PC-3 (cell line): Measurements from ENCODE around the gene ADAMTSL1. TPM values are rescaled to one million over a fixed set of nuclear protein-coding genes. Genes with fewer than 3 reads are reported as not detected.

Source experiments
- ATAC-seq: fragments of 200-7000 bp; cut with Tn5 transposase; 2 replicates; pipeline ENCODE4 v1.9.1; 2020; ENCODE audit warnings: mild to moderate bottlenecking, moderate library complexity
- BruUV-seq: library from RNA; stranded (reverse); fragments of 400-500 nt; replicated peaks from 2 replicates; lab custom pipeline; 2021; lab: Mats Ljungman, UMichigan
- CTCF ChIA-PET: fragments of 300-600 bp; sonication (Branson Sonifier 250); formaldehyde crosslinking; loops from one replicate; lab custom pipeline; 2022; ENCODE audit warnings: antibody characterized with exemption; lab: Charles Lee
- POLR2A ChIA-PET: fragments of 300-600 bp; sonication (Branson Sonifier 250); formaldehyde crosslinking; loops from one replicate; lab custom pipeline; 2022; ENCODE audit warnings: antibody characterized with exemption; ENCODE audit not compliant: unreplicated experiment; lab: Charles Lee
- DNase-seq: peaks from one replicate; pipeline ENCODE4 v3.0.0-alpha.2; 2015
- H2AFZ ChIP-seq: fragments of 300-600 bp; sonication (generic); 2 replicates; pipeline ENCODE4 v1.6.0; 2016; ENCODE audit warnings: antibody characterized with exemption, low read length
- H3F3A ChIP-seq: fragments of 300-600 bp; sonication (generic); one replicate; pipeline ENCODE4 v1.6.0; 2017; ENCODE audit warnings: antibody characterized with exemption, low read length, control low read depth, mild to moderate bottlenecking; ENCODE audit not compliant: unreplicated experiment
- H3K27ac ChIP-seq: fragments of 300-600 bp; sonication (generic); 2 replicates; pipeline ENCODE4 v1.5.1; 2016; ENCODE audit warnings: mild to moderate bottlenecking, low read length
- H3K27me3 ChIP-seq: fragments of 300-600 bp; sonication (generic); 2 replicates; pipeline ENCODE4 v1.6.1; 2016; ENCODE audit warnings: low read length, mixed read lengths
- H3K36me3 ChIP-seq: fragments of 300-600 bp; sonication (generic); 2 replicates; pipeline ENCODE4 v1.6.1; 2016; ENCODE audit warnings: low read depth, mixed run types, low read length, mixed read lengths
- H3K4me1 ChIP-seq: fragments of 300-600 bp; sonication (generic); 2 replicates; pipeline ENCODE4 v1.5.1; 2016; ENCODE audit warnings: low read length; ENCODE audit not compliant: insufficient read depth
- H3K4me2 ChIP-seq: fragments of 300-600 bp; sonication (generic); 2 replicates; pipeline ENCODE4 v1.6.0; 2016; ENCODE audit warnings: low read length
- H3K4me3 ChIP-seq: fragments of 300-600 bp; sonication (generic); 2 replicates; pipeline ENCODE4 v1.5.1; 2016; ENCODE audit warnings: mild to moderate bottlenecking, low read length, mixed read lengths
- H3K79me2 ChIP-seq: fragments of 300-600 bp; sonication (generic); 2 replicates; pipeline ENCODE4 v1.6.1; 2017; ENCODE audit warnings: low read length, mixed read lengths
- H3K9ac ChIP-seq: fragments of 300-600 bp; sonication (generic); 2 replicates; pipeline ENCODE4 v1.6.0; 2016; ENCODE audit warnings: mild to moderate bottlenecking, low read length
- H3K9me2 ChIP-seq: fragments of 300-600 bp; sonication (generic); replicated peaks from 2 replicates; pipeline ENCODE4 v1.6.1; 2016; ENCODE audit warnings: mixed run types, low read length, mixed read lengths
- H3K9me3 ChIP-seq: fragments of 300-600 bp; sonication (generic); 2 replicates; pipeline ENCODE4 v1.6.1; 2016; ENCODE audit warnings: low read length, mixed read lengths
- H4K20me1 ChIP-seq: fragments of 300-600 bp; sonication (generic); 2 replicates; pipeline ENCODE4 v1.6.1; 2016; ENCODE audit warnings: low read length, mixed read lengths
- CTCF ChIP-seq: fragments of 300-600 bp; sonication (generic); conservative IDR thresholded peaks from 2 replicates; pipeline ENCODE4 v1.5.1; 2017; ENCODE audit warnings: antibody characterized with exemption, low read depth, mild to moderate bottlenecking, low read length
- EZH2 ChIP-seq: fragments of 300-600 bp; sonication (generic); IDR thresholded peaks from one replicate; pipeline ENCODE4 v1.6.1; 2017; ENCODE audit warnings: antibody characterized with exemption, mild to moderate bottlenecking, low read length; ENCODE audit not compliant: unreplicated experiment
- EZH2phosphoT487 ChIP-seq: fragments of 300-600 bp; sonication (generic); IDR thresholded peaks from 2 replicates; pipeline ENCODE4 v1.6.1; 2018; ENCODE audit warnings: mild to moderate bottlenecking, antibody characterized with exemption, low read length, borderline replicate concordance
- intact Hi-C: fragments of 100-400 bp; cut with micrococcal nuclease; formaldehyde crosslinking; loops from 2 replicates; pipeline ENCODE4 v1.9.0; 2023
- total RNA-seq: library from RNA; depleted of rRNA; stranded (reverse); fragments of >200 nt; gene quantifications from 2 replicates; pipeline ENCODE4 v1.2.3, GENCODE V29; 2014

Gene ADAMTSL1
- total RNA-seq, 1 experiment from 2014 or later = 0.26 TPM

- H3K4me3 ChIP-seq = no peak overlapping the region
- no peaks in the 10 kb centered on the region for H4K20me1 ChIP-seq
- H3K4me1 ChIP-seq = peaks cover 16% of the 10 kb centered on the region; the same call in 1 of the 2 replicates
- no peak for ATAC-seq
- BruUV-seq = no TSS peak
- intact Hi-C loops = no loop called here
- H3K27me3 ChIP-seq = no peaks in the 10 kb centered on the region
- no peak overlapping the region for H2AFZ ChIP-seq
- no peaks in the 10 kb centered on the region for H3F3A ChIP-seq
- DNase-seq = no peak
- H3K79me2 ChIP-seq = no peaks in the 10 kb centered on the region
- H3K4me2 ChIP-seq = no peak overlapping the region
- no peak for TF ChIP-seq EZH2phosphoT487
- no peak for TF ChIP-seq CTCF
- TF ChIP-seq EZH2 = no peak
- H3K9me3 ChIP-seq = no peaks in the 10 kb centered on the region
- H3K27ac ChIP-seq = no peak overlapping the region
- ChIA-PET POLR2A (no interaction called here), CTCF (no interaction called here)
- H3K36me3 ChIP-seq = no peaks in the 10 kb centered on the region
- H3K9ac ChIP-seq = no peak overlapping the region
- H3K9me2 ChIP-seq = no peaks in the 10 kb centered on the region
Measured at GRCh38 chr9:18448101-18448500, 25.9 kb upstream of the ADAMTSL1 start.

GRCh38 chr9:18451406-18451805, 22.5 kb upstream of the ADAMTSL1 start:
- H3F3A ChIP-seq = no peaks in the 10 kb centered on the region
- H3K9me3 ChIP-seq = no peaks in the 10 kb centered on the region
- no peaks in the 10 kb centered on the region for H3K9me2 ChIP-seq
- ATAC-seq = no peak
- no peaks in the 10 kb centered on the region for H3K36me3 ChIP-seq
- BruUV-seq = no TSS peak
- no peaks in the 10 kb centered on the region for H4K20me1 ChIP-seq
- H3K4me1 ChIP-seq = peaks cover 23% of the 10 kb centered on the region; the same call in 1 of the 2 replicates
- TF ChIP-seq EZH2phosphoT487 (no peak), CTCF (no peak), EZH2 (no peak)
- H2AFZ ChIP-seq = no peak overlapping the region
- H3K4me3 ChIP-seq = no peak overlapping the region
- no peaks in the 10 kb centered on the region for H3K27me3 ChIP-seq
- H3K4me2 ChIP-seq = no peak overlapping the region
- H3K27ac ChIP-seq = no peak overlapping the region
- ChIA-PET CTCF (no interaction called here), POLR2A (interaction anchor here (0.6 kb wide), 1 partner anchor 633 kb away, joined by 4 read pairs; no protein-coding TSS in a partner anchor)
- no peak for DNase-seq
- no peaks in the 10 kb centered on the region for H3K79me2 ChIP-seq
- intact Hi-C loops = no loop called here
- no peak overlapping the region for H3K9ac ChIP-seq

- TF ChIP-seq EZH2phosphoT487 (no peak), CTCF (no peak), EZH2 (no peak)
- no TSS peak for BruUV-seq
- no peaks in the 10 kb centered on the region for H3K79me2 ChIP-seq
- H3K36me3 ChIP-seq = no peaks in the 10 kb centered on the region
- DNase-seq = no peak
- no peaks in the 10 kb centered on the region for H3K9me3 ChIP-seq
- no peaks in the 10 kb centered on the region for H3K9me2 ChIP-seq
- no peak overlapping the region for H3K27ac ChIP-seq
- H3K27me3 ChIP-seq = no peaks in the 10 kb centered on the region
- H3K4me3 ChIP-seq = no peak overlapping the region
- H3K4me2 ChIP-seq = no peak overlapping the region
- H3F3A ChIP-seq = no peaks in the 10 kb centered on the region
- H2AFZ ChIP-seq = no peak overlapping the region
- no peak for ATAC-seq
- intact Hi-C loops = no loop called here
- ChIA-PET POLR2A (no interaction called here), CTCF (no interaction called here)
- peaks cover 23% of the 10 kb centered on the region for H3K4me1 ChIP-seq
- no peaks in the 10 kb centered on the region for H4K20me1 ChIP-seq
- H3K9ac ChIP-seq = no peak overlapping the region
Measured at GRCh38 chr9:18452276-18452675, 21.7 kb upstream of the ADAMTSL1 start.
